ENCODE results near the gene SUPV3L1.
"Not testable (repeated sequence)": the region's sequence is repeated elsewhere in the genome, so short reads cannot be mapped to it uniquely, and the experiment has no call there.

Gene SUPV3L1

DNA sequence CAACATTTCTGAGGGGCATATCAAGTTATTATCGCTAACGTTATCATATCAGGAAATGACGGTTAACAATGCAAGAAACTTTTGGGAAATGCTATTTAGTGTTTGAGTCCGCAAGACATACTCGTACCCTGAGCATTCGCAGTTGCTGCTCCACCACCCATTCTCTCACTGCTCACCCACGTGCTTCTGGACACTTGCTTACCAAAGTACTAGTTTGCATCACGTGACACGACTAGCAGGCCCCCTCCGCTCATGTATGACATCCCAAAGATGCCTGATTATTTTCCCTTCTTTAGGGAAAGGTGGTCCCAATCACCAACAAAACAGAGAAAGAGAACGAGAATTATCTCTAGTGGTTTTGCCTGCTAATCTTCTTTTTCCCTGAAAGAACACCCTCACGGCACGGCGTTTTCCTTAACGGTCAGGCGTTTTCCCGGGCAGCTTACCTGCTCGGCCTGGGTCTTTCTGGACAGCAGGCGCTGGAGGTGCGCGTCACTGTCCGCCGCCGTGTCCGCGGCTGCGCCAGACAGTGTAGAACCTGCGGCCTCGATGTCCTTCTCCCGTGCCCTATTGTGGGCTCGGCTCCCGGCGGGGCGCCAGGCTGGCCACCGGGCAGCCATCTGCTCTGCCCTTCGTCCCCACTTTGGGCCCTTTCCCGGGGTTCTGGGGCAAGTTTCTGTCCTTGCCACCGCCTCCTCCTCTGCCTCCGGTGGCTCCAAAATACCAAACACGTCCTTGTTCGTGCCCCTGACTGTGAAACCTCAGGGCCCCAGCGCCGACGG lies at the start of gene SUPV3L1:
Gene SUPV3L1, plus strand, starts transcription at position 492 of the 782 bp plus-strand sequence. Its CDS starts 58 bp downstream, at position 550.
- H3K27me3 Mint-ChIP-seq (ENCODE audit: low read depth, poor library complexity): no peaks in the 10 kb centered on the region
- no peaks in the 10 kb centered on the region for H3K9me3 Mint-ChIP-seq
- H3K4me1 Mint-ChIP-seq: peaks cover 31% of the 10 kb centered on the region
- TF ChIP-seq, protein P1, sequence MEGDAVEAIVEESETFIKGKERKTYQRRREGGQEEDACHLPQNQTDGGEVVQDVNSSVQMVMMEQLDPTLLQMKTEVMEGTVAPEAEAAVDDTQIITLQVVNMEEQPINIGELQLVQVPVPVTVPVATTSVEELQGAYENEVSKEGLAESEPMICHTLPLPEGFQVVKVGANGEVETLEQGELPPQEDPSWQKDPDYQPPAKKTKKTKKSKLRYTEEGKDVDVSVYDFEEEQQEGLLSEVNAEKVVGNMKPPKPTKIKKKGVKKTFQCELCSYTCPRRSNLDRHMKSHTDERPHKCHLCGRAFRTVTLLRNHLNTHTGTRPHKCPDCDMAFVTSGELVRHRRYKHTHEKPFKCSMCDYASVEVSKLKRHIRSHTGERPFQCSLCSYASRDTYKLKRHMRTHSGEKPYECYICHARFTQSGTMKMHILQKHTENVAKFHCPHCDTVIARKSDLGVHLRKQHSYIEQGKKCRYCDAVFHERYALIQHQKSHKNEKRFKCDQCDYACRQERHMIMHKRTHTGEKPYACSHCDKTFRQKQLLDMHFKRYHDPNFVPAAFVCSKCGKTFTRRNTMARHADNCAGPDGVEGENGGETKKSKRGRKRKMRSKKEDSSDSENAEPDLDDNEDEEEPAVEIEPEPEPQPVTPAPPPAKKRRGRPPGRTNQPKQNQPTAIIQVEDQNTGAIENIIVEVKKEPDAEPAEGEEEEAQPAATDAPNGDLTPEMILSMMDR (IDR thresholded peaks at IDR 0.05): no peak
- peak; percentile 86 for DNase-seq
- peak within 1 kb of the TSS; percentile 95 for H3K4me3 Mint-ChIP-seq
- peak within 1 kb of the TSS; percentile 100 for H3K27ac Mint-ChIP-seq
- no peaks in the 10 kb centered on the region for H3K36me3 Mint-ChIP-seq (ENCODE audit: low read depth)

DNA sequence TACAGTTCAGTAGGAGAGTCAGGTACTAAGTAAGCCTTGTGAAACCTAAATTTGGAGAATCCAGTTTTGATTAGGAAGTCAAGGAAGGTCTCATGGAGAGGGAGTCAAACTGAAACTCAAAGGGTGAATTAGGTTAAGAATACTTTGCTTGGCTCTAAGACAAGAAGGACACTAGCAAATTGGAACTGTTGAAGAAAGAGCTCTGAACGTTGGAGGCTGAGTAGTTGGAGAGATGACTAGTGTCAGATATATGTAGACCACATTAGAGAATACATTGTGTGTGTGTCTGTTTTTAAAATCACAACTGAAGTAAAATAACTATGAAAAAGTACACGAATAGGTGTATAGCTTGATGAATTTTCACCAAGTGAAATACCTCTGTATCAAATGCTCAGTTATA lies 49.8 kb upstream of the SUPV3L1 start:
- Mint-ChIP-seq H3K36me3 (ENCODE audit: low read depth) (peaks cover 32% of the 10 kb centered on the region), H3K9me3 (no peaks in the 10 kb centered on the region), H3K27ac (peak overlapping the region; percentile 11), H3K27me3 (ENCODE audit: low read depth, poor library complexity) (no peaks in the 10 kb centered on the region), H3K4me3 (no peak overlapping the region), H3K4me1 (peaks cover 15% of the 10 kb centered on the region)
- TF ChIP-seq, protein P1 (IDR thresholded peaks at IDR 0.05): no peak
- DNase-seq: no peak

DNA sequence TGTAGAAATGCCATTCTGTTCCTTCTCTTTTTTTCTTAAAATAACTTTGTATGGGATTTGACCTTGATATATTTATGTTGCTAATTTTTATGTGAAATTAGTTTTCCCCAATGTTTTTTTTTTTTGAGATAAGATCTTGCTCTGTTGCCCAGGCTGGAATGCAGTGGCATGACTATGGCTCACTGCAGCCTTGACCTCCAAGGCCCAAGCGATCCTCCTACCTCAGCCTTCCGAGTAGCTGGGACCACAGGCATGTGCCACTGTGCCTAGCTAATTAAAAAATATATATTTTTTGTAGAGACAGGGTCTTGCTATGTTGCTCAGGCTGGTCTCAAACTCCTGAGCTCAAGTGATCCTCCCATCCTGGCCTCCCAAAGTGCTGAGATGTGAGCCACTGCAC lies 40.1 kb upstream of the SUPV3L1 start:
- H3K4me3 Mint-ChIP-seq: no peak overlapping the region
- TF ChIP-seq, protein P1 (IDR thresholded peaks at IDR 0.05): no peak
- no peaks in the 10 kb centered on the region for H3K9me3 Mint-ChIP-seq
- DNase-seq: no peak
- H3K36me3 Mint-ChIP-seq (ENCODE audit: low read depth): peaks cover 42% of the 10 kb centered on the region
- H3K27ac Mint-ChIP-seq: no peak overlapping the region
- H3K27me3 Mint-ChIP-seq (ENCODE audit: low read depth, poor library complexity): peaks cover 4% of the 10 kb centered on the region
- no peaks in the 10 kb centered on the region for H3K4me1 Mint-ChIP-seq

DNA sequence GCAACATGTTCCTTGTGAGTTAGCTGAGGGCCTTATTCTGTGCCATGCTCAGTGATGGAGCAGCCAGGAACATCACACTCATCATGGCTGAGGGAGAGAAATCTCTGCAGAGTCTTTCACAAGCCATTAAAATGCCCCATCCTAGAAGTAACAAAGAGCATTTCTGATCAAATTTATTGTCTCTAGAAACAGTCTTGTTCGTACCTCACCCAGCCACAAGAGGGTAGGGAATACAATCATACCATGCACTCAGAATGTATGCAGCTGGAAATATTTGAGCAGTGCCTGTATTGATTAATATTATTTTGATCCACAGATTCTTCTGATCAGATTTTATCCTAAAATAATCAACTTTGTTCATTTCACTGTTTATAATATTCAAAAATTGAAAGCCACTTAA lies 38.7 kb upstream of the SUPV3L1 start:
- H3K36me3 Mint-ChIP-seq (ENCODE audit: low read depth): peaks cover 32% of the 10 kb centered on the region
- no peak overlapping the region for H3K4me3 Mint-ChIP-seq
- no peaks in the 10 kb centered on the region for H3K4me1 Mint-ChIP-seq
- peaks cover under 1% of the 10 kb centered on the region for H3K27me3 Mint-ChIP-seq (ENCODE audit: low read depth, poor library complexity)
- no peak overlapping the region for H3K27ac Mint-ChIP-seq
- no peaks in the 10 kb centered on the region for H3K9me3 Mint-ChIP-seq
- TF ChIP-seq, protein P1 (IDR thresholded peaks at IDR 0.05): no peak
- no peak for DNase-seq

DNA sequence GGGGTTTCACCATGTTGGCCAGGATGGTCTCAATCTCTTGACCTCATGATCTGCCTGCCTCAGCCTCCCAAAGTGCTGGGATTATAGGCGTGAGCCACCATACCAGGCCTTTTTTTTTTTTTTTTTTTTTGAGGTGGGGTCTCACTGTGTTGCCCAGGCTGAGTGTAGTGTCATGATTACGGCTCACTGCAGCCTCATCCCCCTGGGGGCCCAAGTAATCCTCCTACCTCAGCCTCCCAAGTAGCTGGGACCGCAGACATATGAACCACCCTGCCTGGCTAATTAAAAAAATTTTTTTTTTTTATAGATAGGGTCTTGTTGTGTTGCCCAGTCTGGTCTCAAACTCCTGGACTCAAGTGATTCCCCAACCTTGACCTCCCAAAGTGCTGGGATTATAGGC lies 38.0 kb upstream of the SUPV3L1 start:
- H3K9me3 Mint-ChIP-seq; H3K27ac Mint-ChIP-seq; H3K4me1 Mint-ChIP-seq; H3K27me3 Mint-ChIP-seq (ENCODE audit: low read depth, poor library complexity); DNase-seq; H3K4me3 Mint-ChIP-seq: not testable (repeated sequence)
- H3K36me3 Mint-ChIP-seq (ENCODE audit: low read depth): peaks cover 32% of the 10 kb centered on the region

DNA sequence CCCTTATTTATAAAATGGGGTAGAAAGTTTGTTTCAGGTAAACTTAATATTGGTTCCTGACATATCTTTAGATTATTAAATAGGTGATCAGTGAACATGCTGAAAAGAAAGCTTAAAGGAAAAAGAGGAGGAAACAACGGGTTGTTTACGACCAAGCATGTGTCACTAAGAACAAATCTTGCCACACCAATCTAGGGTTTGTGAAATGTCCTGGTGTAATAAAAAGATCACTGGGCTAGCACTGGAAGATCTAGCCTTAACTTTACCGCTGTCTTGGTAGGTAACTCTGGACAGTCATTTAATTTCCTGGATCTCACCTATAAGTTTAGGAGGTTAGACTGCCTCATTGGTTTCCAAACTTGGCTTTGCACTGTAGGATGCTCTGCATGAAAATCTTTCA lies 37.1 kb upstream of the SUPV3L1 start:
- no peaks in the 10 kb centered on the region for H3K27me3 Mint-ChIP-seq (ENCODE audit: low read depth, poor library complexity)
- TF ChIP-seq, protein P1 (IDR thresholded peaks at IDR 0.05): no peak
- H3K27ac Mint-ChIP-seq: peak overlapping the region; percentile 88
- H3K36me3 Mint-ChIP-seq (ENCODE audit: low read depth): peaks cover 24% of the 10 kb centered on the region
- H3K4me3 Mint-ChIP-seq: no peak overlapping the region
- H3K4me1 Mint-ChIP-seq: no peaks in the 10 kb centered on the region
- H3K9me3 Mint-ChIP-seq: no peaks in the 10 kb centered on the region
- no peak for DNase-seq
